ENCODE data around the gene ELMO2.

GRCh38 chr20:46400253-46400652 lies 6.2 kb downstream of the ELMO2 start:
- no peak for TF ChIP-seq ZNF70 (CRISPR knock-in tag; IDR thresholded peaks at IDR 0.05)
- no peak for TF ChIP-seq POU6F1 (CRISPR knock-in tag; IDR thresholded peaks at IDR 0.05; ENCODE audit: borderline replicate concordance, low read depth)

Measured in SK-N-SH treated with all-trans-retinoic acid at 6 μM for 48 hours (cell line).